Dedifferentiated amniotic fluid mesenchymal stem cell (primary cell): ENCODE results near the gene SLC22A13.
"Not testable (repeated sequence)": the region's sequence is repeated elsewhere in the genome, so short reads cannot be mapped to it uniquely, and the experiment has no call there.

ENCODE experiments used
- DNase-seq: peaks from one replicate; pipeline ENCODE4 v3.0.0-alpha.2; 2016; ENCODE audit errors: extremely low spot score

SLC22A13 gene

GRCh38 chr3:38265604-38266307, at the start of gene SLC22A13:
Gene SLC22A13, plus strand, starts transcription at chr3:38265812. Its CDS starts 49 bp downstream, at chr3:38265861.
- DNase-seq = no peak

GRCh38 chr3:38219609-38220197, 45.9 kb upstream of the SLC22A13 start:
- DNase-seq = no peak

GRCh38 chr3:38221005-38221404, 44.6 kb upstream of the SLC22A13 start:
- no peak for DNase-seq

- DNase-seq = no peak
Measured at GRCh38 chr3:38222032-38222634, 43.5 kb upstream of the SLC22A13 start.

- no peak for DNase-seq
Measured at GRCh38 chr3:38224357-38224756, 41.3 kb upstream of the SLC22A13 start.

- DNase-seq = no peak
Measured at GRCh38 chr3:38226273-38226672, 39.3 kb upstream of the SLC22A13 start.

- DNase-seq = peak; percentile 81
Measured at GRCh38 chr3:38227989-38228388, 37.6 kb upstream of the SLC22A13 start.

- DNase-seq = no peak
Measured at GRCh38 chr3:38229036-38229435, 36.6 kb upstream of the SLC22A13 start.

- no peak for DNase-seq
Measured at GRCh38 chr3:38232701-38233100, 32.9 kb upstream of the SLC22A13 start.

GRCh38 chr3:38235466-38235865, 30.1 kb upstream of the SLC22A13 start:
- DNase-seq = no peak

GRCh38 chr3:38238416-38239008, 27.1 kb upstream of the SLC22A13 start:
- DNase-seq = no peak

GRCh38 chr3:38242812-38243211, 22.8 kb upstream of the SLC22A13 start:
- DNase-seq = not testable (repeated sequence)

- DNase-seq = no peak
Measured at GRCh38 chr3:38245930-38246329, 19.7 kb upstream of the SLC22A13 start.

GRCh38 chr3:38247366-38248035, 18.1 kb upstream of the SLC22A13 start:
- peak; percentile 88 for DNase-seq

- DNase-seq = no peak
Measured at GRCh38 chr3:38250198-38250597, 15.4 kb upstream of the SLC22A13 start.

GRCh38 chr3:38251197-38251596, 14.4 kb upstream of the SLC22A13 start:
- DNase-seq = no peak

- DNase-seq = no peak
Measured at GRCh38 chr3:38253704-38254103, 11.9 kb upstream of the SLC22A13 start.

GRCh38 chr3:38254872-38255271, 10.7 kb upstream of the SLC22A13 start:
- no peak for DNase-seq

- no peak for DNase-seq
Measured at GRCh38 chr3:38255627-38256026, 10.0 kb upstream of the SLC22A13 start.

- no peak for DNase-seq
Measured at GRCh38 chr3:38257583-38257982, 8.0 kb upstream of the SLC22A13 start.

GRCh38 chr3:38260474-38260873, 5.1 kb upstream of the SLC22A13 start:
- no peak for DNase-seq

GRCh38 chr3:38264353-38264771, 1.2 kb upstream of the SLC22A13 start:
- DNase-seq = no peak
